HepG2 (cell line): Measurements from ENCODE around the gene INO80E. TPM values are rescaled to one million over a fixed set of nuclear protein-coding genes. Genes with fewer than 3 reads are reported as not detected.

Source experiments
- MXD4 ChIP-seq: IDR thresholded peaks from 2 replicates; pipeline ENCODE4 v1.6.1; 2016; ENCODE audit warnings: mild to moderate bottlenecking, missing biosample characterization, missing genetic modification reagents
- NFIC ChIP-seq: IDR thresholded peaks from 2 replicates; pipeline ENCODE4 v1.6.1; 2012; ENCODE audit warnings: mild to moderate bottlenecking, low read length, inconsistent platforms
- PHF20 ChIP-seq: sonication (generic); formaldehyde crosslinking; IDR thresholded peaks from 2 replicates; pipeline ENCODE4 v1.5.0; 2020; ENCODE audit warnings: mild to moderate bottlenecking, missing genetic modification reagents
- SP2 ChIP-seq: sonication (generic); formaldehyde crosslinking; IDR thresholded peaks from 2 replicates; pipeline ENCODE4 v1.5.1; 2020; ENCODE audit warnings: mild to moderate bottlenecking, missing genetic modification reagents
- ZFP36 ChIP-seq: fragments of 150-350 bp; IDR thresholded peaks from 2 replicates; pipeline ENCODE4 v1.6.1; 2018; ENCODE audit warnings: borderline replicate concordance, low read length, low read depth; ENCODE audit not compliant: partially characterized antibody
- ZFX ChIP-seq: sonication (generic); formaldehyde crosslinking; IDR thresholded peaks from 2 replicates; pipeline ENCODE4 v1.4.0; 2020; ENCODE audit warnings: mild to moderate bottlenecking, low read depth, missing genetic modification reagents, moderate library complexity
- ZNF720 ChIP-seq: sonication (generic); formaldehyde crosslinking; IDR thresholded peaks from 2 replicates; pipeline ENCODE4 v1.4.0; 2020; ENCODE audit warnings: missing genetic modification reagents
- ZNF878 ChIP-seq: sonication (generic); formaldehyde crosslinking; IDR thresholded peaks from 2 replicates; pipeline ENCODE4 v1.8.1; 2023; ENCODE audit warnings: mild to moderate bottlenecking, missing genetic modification reagents, moderate library complexity
- polyA plus RNA-seq, 8 experiments: library from polyadenylated mRNA; depleted of rRNA in 3 of 8; stranded (reverse) in 7 of 8; unstranded in 1 of 8; fragments of >200 nt; fragmentation: Illumina TruSeq in 4 of 8; extraction: Trizol in 4 of 8; gene quantifications; 2 replicates each; pipeline versions ENCODE4 v1.2.1 to v1.2.3, GENCODE V29; 2011 to 2016; ENCODE audit warnings: low read depth in 4 of 8, missing spikeins in 1 of 8, mixed read lengths in 1 of 8; ENCODE audit not compliant: insufficient read depth in 1 of 8
- total RNA-seq, 5 experiments: library from RNA; depleted of rRNA; stranded (reverse); fragments of >200 nt; fragmentation: Illumina TruSeq; extraction: Trizol; gene quantifications; 2 replicates each; pipeline ENCODE4 v1.2.3, GENCODE V29; 2016; ENCODE audit warnings: low read depth in 1 of 5
- TF ChIP-seq, protein P1 (sequence below): sonication (generic); formaldehyde crosslinking; IDR thresholded peaks from 2 replicates; pipeline ENCODE4 v1.4.0; 2020; ENCODE audit warnings: missing genetic modification reagents, borderline replicate concordance
- TF ChIP-seq, protein P2 (sequence below): sonication (generic); formaldehyde crosslinking; IDR thresholded peaks from 2 replicates; pipeline ENCODE4 v1.9.0; 2021; ENCODE audit warnings: missing genetic modification reagents, borderline replicate concordance
- TF ChIP-seq, protein P3 (sequence below): sonication (generic); formaldehyde crosslinking; IDR thresholded peaks from 2 replicates; pipeline ENCODE4 v1.5.1; 2020; ENCODE audit warnings: missing genetic modification reagents, mild to moderate bottlenecking, borderline replicate concordance
- TF ChIP-seq, protein P4 (sequence below): sonication (generic); formaldehyde crosslinking; IDR thresholded peaks from 2 replicates; pipeline ENCODE4 v1.8.0; 2022; ENCODE audit warnings: missing genetic modification reagents, mild to moderate bottlenecking, borderline replicate concordance
- TF ChIP-seq, protein P5 (sequence below), 2 experiments: fragments of 450-650 bp in 1 of 2; sonication (generic) in 1 of 2; formaldehyde crosslinking; IDR thresholded peaks; 2 replicates each; pipeline versions ENCODE4 v1.5.0 to v1.8.0; 2020 to 2022; ENCODE audit warnings: mild to moderate bottlenecking in 1 of 2, missing genetic modification reagents in 1 of 2

Gene INO80E
- total and polyA plus RNA-seq, 2 of the 13 experiments (the other 11 are each of a cell fraction or from before 2014, with no cell fraction given): 25.8 to 45.6 TPM

DNA sequence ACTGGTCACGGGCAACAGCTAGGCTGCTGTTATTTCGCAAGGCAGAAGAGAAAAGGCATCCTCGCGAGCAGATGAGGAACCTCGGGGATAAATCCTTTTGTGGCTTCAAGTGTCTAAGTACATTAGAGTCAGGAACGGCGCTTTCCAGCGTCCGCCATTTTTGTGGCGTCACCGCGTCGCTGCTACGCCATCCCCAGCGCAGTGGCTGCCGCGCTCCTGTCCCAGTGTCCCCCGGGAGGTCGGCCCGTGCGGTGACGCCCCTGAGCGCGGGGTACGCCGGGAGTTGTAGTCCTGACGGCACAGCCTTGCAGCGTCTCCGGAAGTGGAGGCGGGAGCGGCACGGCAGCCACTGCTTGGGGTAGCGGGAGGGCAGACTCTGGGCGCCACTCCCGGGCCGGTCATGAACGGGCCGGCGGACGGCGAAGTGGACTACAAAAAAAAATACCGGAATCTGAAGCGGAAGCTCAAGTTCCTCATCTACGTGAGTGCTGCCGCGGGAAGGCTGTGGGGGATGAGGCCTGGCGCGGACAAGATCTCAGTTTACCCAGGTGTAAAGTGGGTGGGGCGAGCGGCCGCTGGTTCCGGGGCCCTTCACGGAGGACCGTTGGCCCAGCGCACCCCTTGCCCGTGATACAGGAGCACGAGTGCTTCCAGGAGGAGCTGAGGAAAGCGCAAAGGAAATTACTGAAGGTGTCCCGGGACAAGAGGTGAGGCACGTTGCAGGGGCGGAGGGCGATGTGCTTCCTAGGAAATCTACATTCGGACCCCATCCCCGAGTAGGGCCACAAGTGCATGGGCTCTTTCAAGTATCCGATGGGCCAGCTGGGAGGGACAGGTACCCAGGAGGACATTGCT is at the start of gene INO80E (continued):
- TF ChIP-seq, protein P1, sequence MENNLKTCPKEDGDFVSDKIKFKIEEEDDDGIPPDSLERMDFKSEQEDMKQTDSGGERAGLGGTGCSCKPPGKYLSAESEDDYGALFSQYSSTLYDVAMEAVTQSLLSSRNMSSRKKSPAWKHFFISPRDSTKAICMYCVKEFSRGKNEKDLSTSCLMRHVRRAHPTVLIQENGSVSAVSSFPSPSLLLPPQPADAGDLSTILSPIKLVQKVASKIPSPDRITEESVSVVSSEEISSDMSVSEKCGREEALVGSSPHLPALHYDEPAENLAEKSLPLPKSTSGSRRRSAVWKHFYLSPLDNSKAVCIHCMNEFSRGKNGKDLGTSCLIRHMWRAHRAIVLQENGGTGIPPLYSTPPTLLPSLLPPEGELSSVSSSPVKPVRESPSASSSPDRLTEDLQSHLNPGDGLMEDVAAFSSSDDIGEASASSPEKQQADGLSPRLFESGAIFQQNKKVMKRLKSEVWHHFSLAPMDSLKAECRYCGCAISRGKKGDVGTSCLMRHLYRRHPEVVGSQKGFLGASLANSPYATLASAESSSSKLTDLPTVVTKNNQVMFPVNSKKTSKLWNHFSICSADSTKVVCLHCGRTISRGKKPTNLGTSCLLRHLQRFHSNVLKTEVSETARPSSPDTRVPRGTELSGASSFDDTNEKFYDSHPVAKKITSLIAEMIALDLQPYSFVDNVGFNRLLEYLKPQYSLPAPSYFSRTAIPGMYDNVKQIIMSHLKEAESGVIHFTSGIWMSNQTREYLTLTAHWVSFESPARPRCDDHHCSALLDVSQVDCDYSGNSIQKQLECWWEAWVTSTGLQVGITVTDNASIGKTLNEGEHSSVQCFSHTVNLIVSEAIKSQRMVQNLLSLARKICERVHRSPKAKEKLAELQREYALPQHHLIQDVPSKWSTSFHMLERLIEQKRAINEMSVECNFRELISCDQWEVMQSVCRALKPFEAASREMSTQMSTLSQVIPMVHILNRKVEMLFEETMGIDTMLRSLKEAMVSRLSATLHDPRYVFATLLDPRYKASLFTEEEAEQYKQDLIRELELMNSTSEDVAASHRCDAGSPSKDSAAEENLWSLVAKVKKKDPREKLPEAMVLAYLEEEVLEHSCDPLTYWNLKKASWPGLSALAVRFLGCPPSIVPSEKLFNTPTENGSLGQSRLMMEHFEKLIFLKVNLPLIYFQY (CRISPR knock-in tag): peak; percentile 64; the same call in 1 of the 2 replicates
- TF ChIP-seq NFIC (0 out of 2 replicates have a peak, but pooled peaks have one; percentile 46), ZNF720 (no peak), MXD4 (CRISPR knock-in tag) (peak; percentile 66; the same call in 1 of the 2 replicates), PHF20 (CRISPR knock-in tag) (peak; percentile 93), ZFX (peak; percentile 93), ZFP36 (no peak), SP2 (CRISPR knock-in tag) (peak; percentile 72), ZNF878 (no peak)
- TF ChIP-seq, protein P2, sequence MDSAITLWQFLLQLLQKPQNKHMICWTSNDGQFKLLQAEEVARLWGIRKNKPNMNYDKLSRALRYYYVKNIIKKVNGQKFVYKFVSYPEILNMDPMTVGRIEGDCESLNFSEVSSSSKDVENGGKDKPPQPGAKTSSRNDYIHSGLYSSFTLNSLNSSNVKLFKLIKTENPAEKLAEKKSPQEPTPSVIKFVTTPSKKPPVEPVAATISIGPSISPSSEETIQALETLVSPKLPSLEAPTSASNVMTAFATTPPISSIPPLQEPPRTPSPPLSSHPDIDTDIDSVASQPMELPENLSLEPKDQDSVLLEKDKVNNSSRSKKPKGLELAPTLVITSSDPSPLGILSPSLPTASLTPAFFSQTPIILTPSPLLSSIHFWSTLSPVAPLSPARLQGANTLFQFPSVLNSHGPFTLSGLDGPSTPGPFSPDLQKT: no peak
- TF ChIP-seq, protein P3, sequence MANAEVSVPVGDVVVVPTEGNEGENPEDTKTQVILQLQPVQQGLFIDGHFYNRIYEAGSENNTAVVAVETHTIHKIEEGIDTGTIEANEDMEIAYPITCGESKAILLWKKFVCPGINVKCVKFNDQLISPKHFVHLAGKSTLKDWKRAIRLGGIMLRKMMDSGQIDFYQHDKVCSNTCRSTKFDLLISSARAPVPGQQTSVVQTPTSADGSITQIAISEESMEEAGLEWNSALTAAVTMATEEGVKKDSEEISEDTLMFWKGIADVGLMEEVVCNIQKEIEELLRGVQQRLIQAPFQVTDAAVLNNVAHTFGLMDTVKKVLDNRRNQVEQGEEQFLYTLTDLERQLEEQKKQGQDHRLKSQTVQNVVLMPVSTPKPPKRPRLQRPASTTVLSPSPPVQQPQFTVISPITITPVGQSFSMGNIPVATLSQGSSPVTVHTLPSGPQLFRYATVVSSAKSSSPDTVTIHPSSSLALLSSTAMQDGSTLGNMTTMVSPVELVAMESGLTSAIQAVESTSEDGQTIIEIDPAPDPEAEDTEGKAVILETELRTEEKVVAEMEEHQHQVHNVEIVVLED: peak; percentile 99
- TF ChIP-seq, protein P4, sequence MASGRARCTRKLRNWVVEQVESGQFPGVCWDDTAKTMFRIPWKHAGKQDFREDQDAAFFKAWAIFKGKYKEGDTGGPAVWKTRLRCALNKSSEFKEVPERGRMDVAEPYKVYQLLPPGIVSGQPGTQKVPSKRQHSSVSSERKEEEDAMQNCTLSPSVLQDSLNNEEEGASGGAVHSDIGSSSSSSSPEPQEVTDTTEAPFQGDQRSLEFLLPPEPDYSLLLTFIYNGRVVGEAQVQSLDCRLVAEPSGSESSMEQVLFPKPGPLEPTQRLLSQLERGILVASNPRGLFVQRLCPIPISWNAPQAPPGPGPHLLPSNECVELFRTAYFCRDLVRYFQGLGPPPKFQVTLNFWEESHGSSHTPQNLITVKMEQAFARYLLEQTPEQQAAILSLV (CRISPR knock-in tag): peak; percentile 74; the same call in 1 of the 2 replicates
- TF ChIP-seq, protein P5, sequence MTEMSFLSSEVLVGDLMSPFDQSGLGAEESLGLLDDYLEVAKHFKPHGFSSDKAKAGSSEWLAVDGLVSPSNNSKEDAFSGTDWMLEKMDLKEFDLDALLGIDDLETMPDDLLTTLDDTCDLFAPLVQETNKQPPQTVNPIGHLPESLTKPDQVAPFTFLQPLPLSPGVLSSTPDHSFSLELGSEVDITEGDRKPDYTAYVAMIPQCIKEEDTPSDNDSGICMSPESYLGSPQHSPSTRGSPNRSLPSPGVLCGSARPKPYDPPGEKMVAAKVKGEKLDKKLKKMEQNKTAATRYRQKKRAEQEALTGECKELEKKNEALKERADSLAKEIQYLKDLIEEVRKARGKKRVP (CRISPR knock-in tag; IDR thresholded peaks at IDR 0.05): peak in 1 of 2 experiments; percentile 81; a peak in 2 of 4 replicates
